GM18873 (cell line): ENCODE data around the gene PLIN5.

Experiments
- ATAC-seq: cut with Tn5 transposase; IDR thresholded peaks from one replicate; pipeline ENCODE4 v1.9.1; 2021; ENCODE audit warnings: mild to moderate bottlenecking, moderate library complexity, moderate number of reproducible peaks; ENCODE audit not compliant: unreplicated experiment, low FRiP score

The PLIN5 gene

DNA sequence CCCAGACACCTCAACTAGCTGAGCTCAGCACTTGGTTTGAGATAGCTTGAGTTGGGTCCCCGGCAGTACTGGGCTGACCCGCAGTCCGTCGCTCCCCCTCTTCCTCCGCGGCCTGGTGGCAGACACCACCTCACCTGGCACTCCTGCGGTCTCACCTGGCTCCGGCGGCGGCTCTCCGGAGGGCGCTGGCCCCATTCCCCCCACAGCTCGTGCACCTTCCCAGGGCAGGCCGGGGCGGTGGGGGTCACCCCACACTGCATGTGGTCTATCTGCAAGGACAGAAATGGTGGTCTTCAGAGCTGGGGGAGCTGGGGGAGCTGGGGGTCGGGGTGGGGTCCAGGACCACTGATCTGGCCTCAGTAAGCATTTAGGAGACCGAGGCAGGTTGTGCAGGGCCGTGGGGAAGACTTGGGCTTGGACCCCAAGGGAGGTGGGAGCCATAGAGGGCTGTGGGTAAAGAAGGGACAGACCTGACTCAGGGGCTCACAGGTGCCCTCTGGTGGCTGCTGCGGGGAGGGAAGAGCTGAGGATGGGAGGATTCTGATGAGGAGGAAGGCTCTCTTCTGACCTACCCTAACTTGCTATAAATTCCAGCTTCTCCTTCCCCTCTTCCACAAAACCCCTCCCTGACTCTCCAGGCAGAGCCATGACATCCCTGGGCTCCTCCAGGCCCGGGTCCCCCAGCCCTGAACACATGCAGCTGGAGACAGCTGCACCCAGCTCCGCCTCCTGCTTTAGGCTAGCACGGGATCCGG lies 10.0 kb downstream of the PLIN5 start:
- no peak for ATAC-seq

DNA sequence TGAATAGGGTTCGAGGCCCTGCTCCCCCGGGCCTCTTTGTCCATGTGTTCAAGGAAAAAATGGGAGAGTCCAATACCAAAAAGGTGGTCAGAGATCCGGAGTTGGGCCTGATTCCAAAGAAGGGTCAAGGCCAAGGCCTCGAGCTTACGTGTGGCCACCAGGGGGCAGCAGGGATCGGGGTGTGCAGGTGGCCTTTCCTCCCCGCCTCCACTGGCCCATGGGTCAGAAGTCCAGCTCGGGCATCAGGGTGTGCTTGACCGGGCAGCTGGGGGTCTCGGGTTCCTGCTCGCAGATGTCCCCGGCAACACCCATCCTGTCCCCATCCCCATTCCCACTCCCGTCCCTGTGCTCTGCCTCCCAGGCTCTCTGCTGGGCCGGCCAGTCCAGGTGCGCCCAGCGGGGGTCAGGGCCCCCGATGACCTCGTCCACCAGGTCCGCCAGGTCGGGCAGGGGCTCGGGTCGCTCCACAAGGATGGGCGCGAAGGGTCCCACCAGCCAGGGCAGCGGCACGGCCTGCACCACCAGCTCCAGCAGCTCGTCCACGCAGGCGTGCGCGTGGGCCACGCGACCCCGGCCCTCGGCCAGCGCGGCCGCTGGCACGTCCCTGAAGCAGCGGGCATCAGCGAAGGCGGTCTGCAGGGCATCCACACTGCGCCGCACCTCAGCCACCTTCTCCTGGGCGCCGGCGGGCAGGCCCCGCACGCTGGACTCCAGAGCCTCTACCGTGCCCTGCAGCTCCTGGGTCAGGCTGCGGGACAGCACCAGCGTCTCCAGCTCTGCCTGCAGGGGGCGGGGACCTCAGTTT lies 11.5 kb downstream of the PLIN5 start:
- no peak for ATAC-seq

DNA sequence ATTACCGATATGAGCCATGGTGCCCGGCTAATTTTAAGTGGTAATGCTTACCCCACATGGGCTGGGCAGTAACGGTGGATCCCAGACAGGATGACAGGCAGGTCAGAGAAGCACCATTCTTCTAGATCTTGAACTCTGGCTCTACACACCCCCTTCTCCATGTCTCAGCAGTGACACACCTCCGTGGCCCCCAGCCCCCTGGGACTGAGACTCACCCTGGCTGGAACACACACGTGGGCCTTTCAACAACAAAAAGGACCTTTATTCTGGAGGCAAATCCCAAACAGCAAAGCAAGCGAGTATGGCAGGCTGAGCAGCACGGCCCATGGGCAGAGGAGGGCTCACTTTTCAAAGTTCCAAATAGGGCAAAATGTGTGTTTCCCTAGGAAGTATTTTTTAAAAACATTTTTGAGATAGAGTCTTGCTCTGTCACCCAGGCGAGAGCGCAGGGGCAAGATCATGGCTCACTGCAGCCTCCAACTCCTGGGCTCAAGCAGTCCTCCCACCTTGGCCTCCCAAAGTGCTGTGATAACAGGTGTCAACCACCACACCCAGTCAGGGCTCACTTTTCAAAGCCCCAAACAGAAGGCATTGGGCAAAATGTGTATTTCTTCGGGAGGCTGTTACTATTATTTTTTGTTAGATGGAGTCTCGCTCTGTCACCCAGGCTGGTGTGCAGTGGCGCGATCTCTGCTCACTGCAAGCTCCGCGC lies 12.6 kb downstream of the PLIN5 start:
- ATAC-seq, result no peak

DNA sequence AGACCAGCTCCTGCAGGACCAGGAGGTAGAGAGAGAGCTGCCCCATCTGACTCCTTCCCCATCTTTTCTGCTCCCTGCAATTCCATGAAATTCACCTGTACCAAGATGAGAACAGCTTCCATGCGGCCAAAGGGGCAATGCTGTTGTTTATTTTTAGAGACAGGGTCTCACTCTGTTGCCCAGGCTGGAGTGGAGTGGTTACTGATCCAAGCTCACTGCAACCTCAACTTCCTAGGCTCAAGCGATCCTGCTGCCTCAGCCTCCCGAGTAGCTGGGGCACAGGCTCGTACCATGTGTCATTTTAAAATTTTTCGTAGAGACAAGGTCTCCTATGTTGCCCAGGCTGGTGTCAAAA lies 13.2 kb downstream of the PLIN5 start:
- no peak for ATAC-seq

DNA sequence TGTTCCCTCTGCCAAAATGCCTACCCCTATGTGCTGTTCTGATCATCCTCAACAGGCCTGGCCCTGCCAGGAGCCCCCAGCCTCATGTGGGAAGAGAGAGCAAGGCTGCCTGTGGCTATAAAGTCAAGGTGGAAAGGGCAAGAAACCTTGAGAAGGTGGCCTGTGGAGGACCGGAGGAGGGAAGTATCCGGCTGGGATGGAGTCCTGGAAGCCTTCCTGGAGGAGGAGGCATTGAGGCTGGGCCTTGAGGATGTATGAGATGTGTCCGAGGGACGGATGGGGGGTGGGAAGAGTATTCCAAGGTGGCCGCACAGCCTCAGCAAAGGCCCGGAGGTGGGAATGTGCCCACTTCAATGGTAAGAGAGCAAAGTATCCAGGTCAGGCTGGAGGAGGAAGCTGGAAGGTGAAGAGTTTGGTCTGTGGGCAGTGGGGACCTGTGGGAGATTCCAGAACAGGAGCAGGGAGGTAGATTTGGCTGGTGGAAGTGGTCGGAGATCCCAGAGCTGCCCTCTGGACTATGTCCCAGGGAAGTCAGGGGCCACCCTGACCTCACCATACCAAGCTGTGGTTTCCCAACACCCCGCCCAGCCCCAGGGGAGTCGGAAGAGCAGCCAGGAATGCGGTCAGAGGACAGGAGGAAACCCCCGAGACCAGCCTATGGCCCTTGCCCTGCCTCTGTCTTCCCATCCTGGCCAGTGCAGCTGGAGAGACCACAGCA lies 13.7 kb downstream of the PLIN5 start:
- no peak for ATAC-seq

DNA sequence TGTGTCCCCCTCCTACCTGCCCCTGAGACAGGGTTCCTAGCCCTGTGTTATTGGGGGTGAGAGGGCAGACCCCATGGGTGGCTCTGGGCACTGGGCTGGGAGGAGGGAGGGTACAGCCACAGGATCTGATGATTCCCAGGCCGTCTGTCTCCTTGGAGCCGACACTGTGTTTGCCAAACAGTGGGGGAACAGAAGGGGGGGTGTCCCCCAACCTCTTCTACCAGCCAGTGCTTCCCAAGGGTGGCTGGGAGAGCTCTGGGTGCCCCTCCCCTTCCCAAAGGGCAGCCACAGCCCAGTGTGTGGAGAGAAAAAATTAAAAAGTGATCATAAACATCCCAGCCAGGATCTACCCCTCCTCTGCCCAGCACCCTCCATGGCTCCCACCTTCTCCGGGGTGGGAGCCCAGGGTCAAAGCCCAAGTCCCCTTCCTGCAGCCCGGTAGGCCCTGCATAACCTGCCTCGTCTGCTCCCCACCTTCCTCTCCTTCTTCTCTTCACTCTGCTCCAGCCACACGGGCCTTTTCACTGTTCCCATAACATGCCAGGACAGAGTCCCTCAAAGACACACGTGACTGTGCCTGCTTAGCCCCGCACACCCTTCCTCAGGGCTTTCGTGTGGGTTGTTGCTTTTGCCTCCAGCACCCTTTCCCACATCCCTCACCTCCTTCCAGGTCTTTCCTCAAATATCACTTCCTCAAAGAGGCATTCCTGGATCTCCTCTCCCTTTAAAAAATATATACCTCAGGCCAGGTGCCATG lies 15.3 kb downstream of the PLIN5 start:
- ATAC-seq, result no peak

DNA sequence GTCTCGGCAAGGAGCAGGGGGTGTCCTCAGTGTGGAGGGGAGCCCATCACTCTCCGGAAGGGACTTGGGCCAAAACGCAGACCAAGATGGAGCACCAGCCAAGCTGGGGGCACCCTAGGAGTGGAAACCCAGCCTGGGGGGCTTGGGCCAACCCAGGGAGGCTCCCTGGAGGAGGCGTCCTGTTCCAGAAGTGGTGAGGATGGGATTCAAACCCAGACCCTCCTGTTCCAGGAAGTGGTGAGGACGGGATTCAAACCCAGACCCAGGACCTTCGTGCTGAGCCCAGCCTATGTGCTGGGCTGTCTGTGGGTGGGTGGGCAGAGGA lies 15.9 kb downstream of the PLIN5 start:
- ATAC-seq, result no peak

DNA sequence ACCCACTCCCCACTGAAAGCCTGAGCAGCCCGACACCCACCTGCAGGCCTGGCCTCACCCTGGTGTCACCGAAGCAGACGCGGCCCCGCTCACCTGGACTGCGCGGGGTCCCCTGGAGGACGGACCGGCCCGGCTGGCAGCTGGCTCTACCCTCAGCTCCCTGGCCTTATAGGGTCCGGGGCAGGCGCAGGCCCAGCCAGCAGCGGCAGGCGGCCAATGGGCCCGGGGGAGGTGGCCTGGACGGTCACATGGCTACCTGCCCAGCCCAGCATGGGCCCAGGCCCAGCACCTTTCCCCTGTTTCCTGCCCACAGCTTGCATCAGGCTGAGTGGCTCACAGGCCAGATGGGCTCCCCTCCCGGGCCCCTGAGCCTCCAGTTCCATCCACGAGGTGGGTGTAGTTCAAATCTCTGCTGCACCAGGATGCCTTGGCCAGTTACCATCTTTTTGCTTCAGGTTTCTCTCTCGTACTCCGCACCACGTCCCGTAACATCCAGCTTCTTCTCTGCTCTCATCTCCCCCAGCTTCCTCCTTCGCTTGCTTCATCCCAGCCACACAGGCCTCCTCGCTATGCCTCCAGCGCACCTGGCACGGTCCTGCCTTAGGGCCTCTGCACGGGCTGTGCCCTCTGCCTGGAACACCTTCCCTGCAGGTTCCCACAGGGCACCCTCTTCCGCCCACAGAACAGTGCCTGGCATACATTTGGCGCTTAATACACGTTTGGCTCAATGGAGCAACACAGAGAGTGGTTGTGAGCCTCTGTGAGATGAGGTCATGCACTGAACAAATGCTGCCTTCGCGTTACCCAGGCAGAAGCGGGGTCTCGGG lies 16.5 kb downstream of the PLIN5 start, which contains the start of gene PLIN4:
TSS of gene PLIN4 (minus strand) at position 142 of the 827 bp plus-strand sequence. CDS start 214 bp downstream, outside the sequence.
- no peak for ATAC-seq

DNA sequence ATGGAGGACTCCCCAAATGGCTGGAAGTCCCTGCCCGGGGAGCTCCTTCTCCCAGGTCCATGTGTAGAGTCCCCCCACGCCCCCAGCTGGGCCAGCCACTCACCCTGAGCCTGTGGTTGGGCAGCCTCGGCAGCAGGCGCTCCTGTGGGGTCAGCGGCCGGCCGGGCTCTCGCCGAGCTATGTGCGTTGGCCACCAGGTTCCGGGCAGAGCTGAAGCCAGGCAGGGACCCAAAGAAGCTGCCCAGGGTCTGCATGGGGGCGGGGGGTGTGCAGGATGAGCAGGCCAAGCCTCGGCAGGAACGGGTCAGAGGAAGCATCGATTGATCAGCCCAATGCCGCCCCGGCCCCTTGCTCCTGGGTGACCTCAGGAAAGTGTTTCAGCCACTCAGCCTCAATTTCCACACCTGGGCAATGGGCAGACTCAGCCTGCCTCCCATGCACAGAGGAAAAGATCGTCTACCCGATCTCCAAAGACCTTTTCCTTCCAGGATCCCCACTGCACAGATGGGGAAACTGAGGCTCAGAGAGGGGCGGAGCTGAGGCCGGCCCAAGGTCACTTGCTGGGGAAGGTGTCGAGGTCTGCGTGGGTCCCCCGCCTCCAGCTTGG lies 17.5 kb downstream of the PLIN5 start:
- ATAC-seq, result no peak

DNA sequence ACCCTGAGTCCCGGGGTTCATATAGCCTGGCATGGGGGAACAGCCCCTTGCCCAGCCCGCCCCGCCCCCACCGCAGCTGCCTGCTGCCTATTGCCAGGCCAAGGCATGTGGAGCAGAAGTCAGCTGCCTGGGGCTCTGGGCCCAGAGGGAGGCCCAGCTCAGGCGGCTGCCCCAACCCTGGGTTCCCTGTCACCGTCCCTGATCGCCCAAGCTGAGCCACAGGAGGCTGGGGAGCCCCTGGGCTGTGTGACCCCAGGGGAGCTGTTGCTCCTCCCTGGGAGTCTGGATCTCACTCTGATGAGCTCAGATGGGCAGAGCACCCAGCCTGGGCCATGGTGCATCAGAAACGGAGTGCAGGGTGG lies 18.1 kb downstream of the PLIN5 start:
- no peak for ATAC-seq

DNA sequence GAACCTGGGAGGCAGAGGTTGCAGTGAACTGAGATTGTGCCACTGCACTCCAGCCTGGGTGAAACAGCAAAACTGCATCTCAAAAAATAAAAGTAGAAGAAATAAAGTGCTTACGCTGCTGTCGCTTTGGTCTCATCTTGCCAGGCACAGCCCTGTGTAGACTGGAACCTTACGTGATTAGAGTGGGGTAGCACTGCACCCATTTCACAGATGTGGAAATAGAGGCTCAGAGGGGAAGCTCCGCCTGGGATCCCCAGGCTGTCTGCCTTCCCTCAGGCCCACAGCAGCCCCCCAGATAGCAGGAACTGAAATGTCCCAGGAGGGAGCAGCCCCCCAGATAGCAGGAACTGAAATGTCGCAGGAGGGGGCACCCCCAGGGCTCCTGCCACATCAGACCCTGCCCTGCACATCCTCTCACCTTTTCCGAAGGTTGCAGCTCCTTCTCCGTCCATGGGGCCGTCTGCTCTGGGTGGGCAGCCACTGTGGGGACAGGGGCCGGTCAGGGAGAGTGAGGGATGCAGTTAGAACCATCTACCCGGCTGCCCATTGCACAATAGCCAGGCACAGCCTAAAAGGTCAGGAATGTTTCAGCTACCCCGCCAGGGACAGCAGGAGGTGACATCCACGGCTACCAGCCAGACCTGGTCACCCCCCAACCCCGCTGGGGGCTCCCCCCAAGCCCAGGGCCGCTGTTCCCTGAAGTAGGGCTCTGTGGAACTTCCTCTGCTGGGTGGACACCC lies 18.7 kb downstream of the PLIN5 start:
- ATAC-seq, result no peak

DNA sequence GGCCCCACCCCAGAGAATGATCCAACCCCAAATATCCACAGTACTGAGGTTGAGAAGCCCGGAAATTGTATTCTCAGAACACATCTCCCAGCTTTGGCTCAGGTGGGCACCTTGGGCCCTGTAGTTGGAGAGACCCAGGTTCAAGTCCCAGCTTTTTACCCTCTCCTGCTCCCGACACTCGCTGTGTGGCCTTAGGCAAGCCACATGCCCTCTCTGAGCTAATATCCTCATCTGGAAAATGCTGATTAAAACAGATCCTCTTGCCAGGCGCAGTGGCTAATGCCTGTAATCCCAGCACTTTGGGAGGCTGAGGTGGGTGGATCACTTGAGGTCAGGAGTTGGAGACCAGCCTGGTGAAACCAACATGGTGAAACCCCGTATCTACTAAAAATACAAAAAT lies 19.3 kb downstream of the PLIN5 start:
- ATAC-seq, result no peak

DNA sequence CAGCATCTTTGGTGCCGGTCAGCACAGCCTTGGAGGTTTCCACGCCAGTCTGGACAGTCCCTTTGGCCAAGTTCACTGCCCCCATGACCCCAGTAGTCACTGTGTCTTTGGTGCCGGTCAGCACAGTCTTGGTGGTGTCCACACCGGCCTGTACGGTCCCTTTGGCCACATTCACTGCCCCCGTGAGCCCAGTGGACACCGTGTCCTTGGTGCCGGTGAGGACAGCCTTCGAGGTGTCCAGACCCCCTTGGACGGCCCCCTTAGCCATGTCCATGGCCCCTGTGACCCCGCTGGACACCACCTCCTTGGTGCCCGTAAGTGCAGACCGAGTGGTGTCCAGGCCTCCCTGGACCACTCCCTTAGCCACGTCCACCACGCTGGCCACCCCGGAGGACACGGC lies 21.8 kb downstream of the PLIN5 start:
- no peak for ATAC-seq

DNA sequence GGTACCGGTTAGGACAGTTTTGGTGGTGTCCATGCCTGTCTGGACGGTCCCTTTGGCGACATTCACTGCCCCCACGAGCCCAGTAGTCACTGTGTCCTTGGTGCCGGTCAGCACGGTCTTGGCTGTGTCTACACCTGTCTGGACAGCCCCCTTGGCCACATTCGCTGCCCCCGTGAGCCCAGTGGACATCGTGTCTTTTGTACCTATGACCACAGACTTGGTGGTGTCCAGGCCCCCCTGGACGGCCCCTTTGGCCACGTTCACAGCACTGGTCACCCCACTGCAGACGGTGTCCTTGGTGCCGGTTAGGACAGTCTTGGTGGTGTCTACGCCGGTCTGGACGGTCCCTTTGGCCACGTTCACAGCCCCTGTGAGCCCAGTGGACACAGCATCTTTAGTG lies 23.0 kb downstream of the PLIN5 start:
- no peak for ATAC-seq

DNA sequence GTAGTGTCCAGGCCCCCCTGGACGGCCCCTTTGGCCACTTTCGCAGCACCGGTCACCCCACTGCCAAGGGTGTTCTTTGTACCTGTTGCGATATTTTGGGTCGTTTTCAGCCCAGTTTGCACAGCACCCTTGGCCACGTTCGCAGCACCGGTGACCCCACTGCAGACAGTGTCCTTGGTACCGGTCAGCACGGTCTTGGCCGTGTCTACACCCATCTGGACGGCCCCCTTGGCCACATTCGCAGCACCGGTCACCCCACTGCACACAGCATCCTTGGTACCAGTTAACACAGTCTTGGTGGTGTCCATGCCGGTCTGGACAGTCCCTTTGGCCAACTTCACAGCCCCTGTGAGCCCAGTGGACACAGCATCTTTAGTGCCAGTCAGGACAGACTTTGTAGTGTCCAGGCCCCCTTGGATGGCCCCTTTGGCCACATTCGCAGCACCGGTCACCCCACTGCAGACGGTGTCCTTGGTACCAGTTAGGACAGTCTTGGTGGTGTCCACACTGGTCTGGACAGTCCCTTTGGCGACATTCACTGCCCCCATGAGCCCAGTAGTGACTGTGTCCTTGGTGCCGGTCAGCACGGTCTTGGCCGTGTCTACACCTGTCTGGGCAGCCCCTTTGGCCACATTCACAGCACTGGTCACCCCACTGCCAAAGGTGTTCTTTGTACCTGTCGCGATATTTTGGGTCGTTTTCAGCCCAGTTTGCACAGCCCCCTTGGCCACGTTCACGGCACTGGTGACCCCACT lies 23.5 kb downstream of the PLIN5 start:
- no peak for ATAC-seq

DNA sequence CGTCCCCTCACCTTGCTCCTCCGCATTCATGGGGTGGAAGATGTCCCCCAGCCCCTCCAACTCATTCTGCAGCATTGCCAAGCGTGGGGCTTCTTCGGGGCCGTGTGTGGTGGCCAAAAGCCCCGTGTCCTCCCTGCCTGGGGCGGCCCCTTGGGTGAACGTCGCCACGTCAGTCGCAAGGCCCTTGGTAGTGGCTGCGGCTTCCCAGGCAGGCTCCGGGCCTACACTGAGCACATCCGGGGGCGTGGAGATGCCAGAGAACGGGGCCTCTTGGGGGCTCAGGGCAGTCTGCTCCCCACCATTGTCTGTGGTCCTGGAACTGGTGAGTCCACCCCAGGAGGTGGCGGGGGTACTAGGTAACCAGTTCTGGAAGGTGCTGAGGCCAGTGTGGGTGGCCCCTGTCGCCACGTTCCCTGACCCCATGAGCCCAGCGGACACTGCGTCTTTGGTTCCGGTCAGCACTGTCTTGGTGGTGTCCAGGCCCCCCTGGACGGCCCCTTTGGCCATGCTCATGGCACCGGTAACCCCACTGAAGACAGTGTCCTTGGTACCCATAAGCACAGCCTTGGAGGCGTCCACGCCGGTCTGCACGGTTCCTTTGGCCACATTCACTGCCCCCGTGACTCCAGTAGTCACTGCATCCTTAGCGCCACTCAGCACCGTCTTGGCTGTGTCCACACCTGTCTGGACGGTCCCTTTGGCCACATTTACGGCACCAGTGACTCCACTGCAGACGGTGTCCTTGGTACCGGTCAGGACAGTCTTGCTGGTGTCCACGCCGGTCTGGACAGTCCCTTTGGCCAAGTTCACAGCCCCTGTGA lies 24.4 kb downstream of the PLIN5 start:
- no peak for ATAC-seq

DNA sequence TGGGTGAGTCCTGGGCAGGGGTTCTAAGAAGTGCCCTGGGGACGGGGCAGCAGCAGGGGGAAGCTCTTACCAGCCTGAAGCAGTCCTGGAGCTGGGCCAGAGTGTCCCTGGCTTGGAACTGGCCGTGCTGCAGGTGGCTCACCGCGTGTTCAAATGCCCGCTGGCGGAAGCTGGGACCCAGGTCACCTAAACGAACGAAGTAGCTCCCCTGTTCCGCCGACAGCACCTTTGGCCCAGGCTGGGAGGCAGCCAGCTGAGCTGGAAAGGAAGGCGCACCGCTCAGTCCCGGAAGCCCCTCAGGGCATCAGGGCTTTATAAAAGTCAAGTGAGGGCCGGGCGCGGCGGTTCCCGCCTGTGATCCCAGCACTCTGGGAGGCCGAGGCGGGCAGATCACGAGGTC lies 26.3 kb downstream of the PLIN5 start:
- ATAC-seq, result no peak
